ENCODE results near the gene ZBTB20. TPM values are rescaled to one million over a fixed set of nuclear protein-coding genes. Genes with fewer than 3 reads are reported as not detected.

Gene ZBTB20
- total and polyA plus RNA-seq, 2 experiments from 2014 or later, result 15.7 to 37.3 TPM

GRCh38 chr3:114834175-114834940 is 312.7 kb downstream of the ZBTB20 start:
- H3K4me1 ChIP-seq (ENCODE audit: low read depth), result no peaks in the 10 kb centered on the region
- no peak for TF ChIP-seq CTCF (IDR thresholded peaks at IDR 0.05; ENCODE audit: low read depth, low read length)
- no peak overlapping the region for H3K4me3 ChIP-seq
- H3K36me3 ChIP-seq, result no peaks in the 10 kb centered on the region
- no peak overlapping the region for H3K27ac ChIP-seq
- no peaks in the 10 kb centered on the region for H3K9me3 ChIP-seq (ENCODE audit: low read depth)
- H3K27me3 ChIP-seq, result no peaks in the 10 kb centered on the region
- peak in 1 of 2 donors; percentile 20 for DNase-seq (ENCODE audit: low read depth in 1 of 2, low spot score in 1 of 2)

GRCh38 chr3:114831861-114832260 is 315.2 kb downstream of the ZBTB20 start:
- Histone ChIP-seq H3K4me1 (ENCODE audit: low read depth) (no peaks in the 10 kb centered on the region), H3K27ac (no peak overlapping the region), H3K9me3 (ENCODE audit: low read depth) (no peaks in the 10 kb centered on the region), H3K27me3 (no peaks in the 10 kb centered on the region), H3K36me3 (no peaks in the 10 kb centered on the region), H3K4me3 (no peak overlapping the region)
- TF ChIP-seq CTCF (IDR thresholded peaks at IDR 0.05; ENCODE audit: low read depth, low read length), result no peak
- no peak for DNase-seq (ENCODE audit: low read depth in 1 of 2, low spot score in 1 of 2)

GRCh38 chr3:114830652-114831051 is 316.4 kb downstream of the ZBTB20 start:
- no peaks in the 10 kb centered on the region for H3K4me1 ChIP-seq (ENCODE audit: low read depth)
- H3K27me3 ChIP-seq, result no peaks in the 10 kb centered on the region
- no peak overlapping the region for H3K27ac ChIP-seq
- H3K4me3 ChIP-seq, result no peak overlapping the region
- TF ChIP-seq CTCF (IDR thresholded peaks at IDR 0.05; ENCODE audit: low read depth, low read length), result no peak
- no peak for DNase-seq (ENCODE audit: low read depth in 1 of 2, low spot score in 1 of 2)
- H3K9me3 ChIP-seq (ENCODE audit: low read depth), result no peaks in the 10 kb centered on the region
- no peaks in the 10 kb centered on the region for H3K36me3 ChIP-seq

- Histone ChIP-seq H3K27me3 (no peaks in the 10 kb centered on the region), H3K27ac (no peak overlapping the region), H3K4me1 (ENCODE audit: low read depth) (no peaks in the 10 kb centered on the region), H3K9me3 (ENCODE audit: low read depth) (no peaks in the 10 kb centered on the region), H3K36me3 (no peaks in the 10 kb centered on the region), H3K4me3 (no peak overlapping the region)
- TF ChIP-seq CTCF (IDR thresholded peaks at IDR 0.05; ENCODE audit: low read depth, low read length), result no peak
- DNase-seq (ENCODE audit: low read depth in 1 of 2, low spot score in 1 of 2), result no peak
Measured at GRCh38 chr3:114829783-114830182, 317.3 kb downstream of the ZBTB20 start.

- TF ChIP-seq CTCF (IDR thresholded peaks at IDR 0.05; ENCODE audit: low read depth, low read length), result peak; percentile 56
- Histone ChIP-seq H3K4me1 (ENCODE audit: low read depth) (no peaks in the 10 kb centered on the region), H3K4me3 (no peak overlapping the region), H3K9me3 (ENCODE audit: low read depth) (no peaks in the 10 kb centered on the region), H3K27me3 (no peaks in the 10 kb centered on the region), H3K27ac (no peak overlapping the region), H3K36me3 (no peaks in the 10 kb centered on the region)
- DNase-seq (ENCODE audit: low read depth in 1 of 2, low spot score in 1 of 2), result peak; percentile 59 to 66
Measured at GRCh38 chr3:114827495-114827894, 319.6 kb downstream of the ZBTB20 start.
